GM18499 (cell line): ENCODE data around the gene BPIFB3.

ENCODE experiments used
- ATAC-seq: cut with Tn5 transposase; IDR thresholded peaks from one replicate; pipeline ENCODE4 v1.9.1; 2021; ENCODE audit warnings: moderate number of reproducible peaks; ENCODE audit not compliant: insufficient read depth, unreplicated experiment

BPIFB3 gene, protein sequence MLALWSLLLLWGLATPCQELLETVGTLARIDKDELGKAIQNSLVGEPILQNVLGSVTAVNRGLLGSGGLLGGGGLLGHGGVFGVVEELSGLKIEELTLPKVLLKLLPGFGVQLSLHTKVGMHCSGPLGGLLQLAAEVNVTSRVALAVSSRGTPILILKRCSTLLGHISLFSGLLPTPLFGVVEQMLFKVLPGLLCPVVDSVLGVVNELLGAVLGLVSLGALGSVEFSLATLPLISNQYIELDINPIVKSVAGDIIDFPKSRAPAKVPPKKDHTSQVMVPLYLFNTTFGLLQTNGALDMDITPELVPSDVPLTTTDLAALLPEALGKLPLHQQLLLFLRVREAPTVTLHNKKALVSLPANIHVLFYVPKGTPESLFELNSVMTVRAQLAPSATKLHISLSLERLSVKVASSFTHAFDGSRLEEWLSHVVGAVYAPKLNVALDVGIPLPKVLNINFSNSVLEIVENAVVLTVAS

DNA sequence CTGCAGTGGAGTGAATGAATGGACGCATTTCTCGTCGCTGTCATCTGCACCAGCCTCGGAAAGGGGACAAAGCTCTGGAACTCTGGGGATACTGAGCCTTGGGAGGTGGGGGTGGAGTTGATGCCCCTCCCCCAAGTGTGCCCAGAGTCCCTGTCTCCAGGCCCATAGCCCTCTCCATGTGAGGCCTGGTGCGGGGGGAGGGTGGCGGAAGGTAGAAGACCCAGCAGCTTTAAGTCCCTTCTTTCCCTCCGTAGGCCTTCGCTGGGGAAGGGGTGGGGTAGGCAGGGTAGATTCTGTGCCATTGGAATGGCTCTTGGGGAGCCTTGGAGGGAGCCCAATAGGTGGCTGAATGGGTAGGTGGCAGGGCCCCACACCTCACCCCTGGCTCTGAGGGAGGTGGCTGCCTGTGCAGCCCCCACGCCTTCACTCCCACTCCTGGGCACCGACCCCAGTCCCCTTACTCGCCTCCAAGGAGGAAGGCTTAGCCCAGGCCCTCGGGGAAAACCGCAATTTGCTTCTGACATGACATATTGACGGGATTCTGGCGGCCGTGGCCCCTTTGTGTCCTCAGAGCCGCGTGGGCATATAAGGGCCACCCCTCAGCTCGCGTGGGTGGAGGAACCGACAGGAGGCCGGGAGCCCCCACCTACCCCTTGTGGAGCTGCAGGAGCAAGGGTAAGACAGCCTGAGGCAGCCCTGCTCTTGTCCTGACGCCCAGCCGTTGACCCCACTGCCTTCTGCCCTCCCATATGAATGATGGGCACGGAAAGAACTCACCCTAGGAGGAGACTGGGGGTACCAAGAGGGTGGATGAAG lies at the start of gene BPIFB3:
Gene BPIFB3, plus strand, starts transcription at position 613 of the 816 bp plus-strand sequence. CDS start 1,533 bp downstream, outside the sequence.
- ATAC-seq = no peak

DNA sequence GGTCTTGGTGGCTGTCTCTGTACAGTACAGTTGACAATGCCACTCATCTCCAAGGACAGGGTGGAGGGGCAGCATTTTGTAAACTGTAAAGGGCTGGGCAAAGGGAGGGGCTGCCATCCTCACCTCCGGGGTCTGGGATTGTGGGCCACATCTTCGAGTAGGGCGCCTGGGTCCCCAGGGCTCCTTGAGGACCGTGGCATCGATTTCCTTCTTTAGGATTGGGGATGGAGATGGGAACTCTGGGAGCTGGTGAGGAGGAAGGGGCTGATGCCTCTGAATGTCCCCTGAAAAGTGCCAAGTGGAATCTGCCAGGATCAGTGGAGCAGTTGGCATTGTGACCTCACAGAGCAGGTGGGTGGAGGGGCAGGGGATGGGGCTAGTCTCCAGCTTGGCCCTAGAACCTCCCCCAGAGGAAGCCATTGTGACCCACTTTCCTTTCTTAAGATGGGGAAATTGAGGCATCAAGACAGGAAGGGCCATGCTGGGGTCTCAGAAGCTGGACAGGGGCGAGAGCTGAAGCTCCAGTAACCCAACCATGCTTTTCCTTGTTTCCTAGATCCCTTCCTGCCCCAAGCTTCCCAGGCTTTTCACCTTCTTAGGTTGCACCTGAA lies 49.5 kb upstream of the BPIFB3 start, which contains the start of gene SUN5:
Gene SUN5, minus strand, starts transcription at position 293 of the 611 bp plus-strand sequence. Its CDS starts 93 bp downstream, at position 200.
- no peak for ATAC-seq

DNA sequence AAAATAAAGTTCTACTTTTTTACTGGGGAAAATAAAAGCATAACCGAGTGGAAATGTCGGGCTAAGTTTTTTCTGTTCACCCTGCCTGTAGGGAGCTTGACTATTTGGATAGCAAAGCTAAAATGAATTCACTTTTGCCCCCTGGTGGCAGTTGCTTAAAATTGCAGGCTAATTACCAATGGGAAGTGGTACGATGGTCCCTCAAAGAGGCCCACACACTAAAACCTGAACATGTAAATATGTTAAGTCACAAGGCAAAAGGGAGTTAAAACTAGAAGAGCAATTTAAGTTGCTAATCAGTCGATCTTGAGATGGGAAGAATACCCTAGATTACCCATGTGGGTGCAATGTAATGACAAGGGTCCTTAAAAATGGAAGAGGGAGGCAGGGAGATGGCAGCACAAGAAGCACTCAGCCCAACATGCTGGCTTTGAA lies 48.6 kb upstream of the BPIFB3 start:
- ATAC-seq = no peak

DNA sequence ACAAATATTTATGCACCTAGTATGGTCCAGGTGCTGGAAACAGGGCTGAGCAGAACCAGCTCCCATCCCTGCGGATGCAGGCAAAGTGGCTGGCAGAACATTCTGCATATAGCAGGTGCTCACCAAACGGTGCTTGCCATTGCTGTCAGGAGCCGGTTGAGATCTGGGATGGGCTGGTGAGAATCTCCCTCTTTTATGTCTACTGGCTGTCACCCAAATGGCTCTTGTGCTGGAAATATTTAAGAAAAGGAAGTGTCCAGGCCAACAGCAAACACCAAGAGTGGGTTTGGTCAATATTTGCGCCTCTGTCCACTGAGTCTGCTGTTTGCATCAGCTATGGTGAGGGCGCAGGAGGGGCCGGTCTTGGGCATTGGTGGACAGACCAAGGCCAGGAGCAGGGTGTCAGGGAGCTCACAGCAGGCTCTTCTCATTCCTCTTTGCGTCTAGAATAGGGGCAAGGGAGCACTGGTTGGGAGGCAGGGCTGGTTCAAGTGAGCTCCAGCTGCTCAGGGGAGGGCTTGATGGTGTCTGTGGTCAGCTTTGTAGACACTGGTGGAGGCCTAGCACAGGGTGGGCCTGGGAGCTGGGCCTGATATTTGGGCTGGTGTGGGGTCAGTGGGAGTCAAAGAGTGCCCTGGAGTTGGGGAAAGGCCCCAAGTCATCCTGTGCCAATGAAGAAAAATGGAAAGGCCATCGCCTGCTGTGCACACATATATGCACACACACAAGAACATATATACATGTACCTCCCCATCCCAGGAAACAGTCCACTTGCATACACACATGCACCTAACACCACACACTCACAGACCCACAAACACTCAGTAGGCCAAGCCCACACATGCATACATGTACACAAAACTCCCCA lies 47.6 kb upstream of the BPIFB3 start:
- ATAC-seq = no peak

DNA sequence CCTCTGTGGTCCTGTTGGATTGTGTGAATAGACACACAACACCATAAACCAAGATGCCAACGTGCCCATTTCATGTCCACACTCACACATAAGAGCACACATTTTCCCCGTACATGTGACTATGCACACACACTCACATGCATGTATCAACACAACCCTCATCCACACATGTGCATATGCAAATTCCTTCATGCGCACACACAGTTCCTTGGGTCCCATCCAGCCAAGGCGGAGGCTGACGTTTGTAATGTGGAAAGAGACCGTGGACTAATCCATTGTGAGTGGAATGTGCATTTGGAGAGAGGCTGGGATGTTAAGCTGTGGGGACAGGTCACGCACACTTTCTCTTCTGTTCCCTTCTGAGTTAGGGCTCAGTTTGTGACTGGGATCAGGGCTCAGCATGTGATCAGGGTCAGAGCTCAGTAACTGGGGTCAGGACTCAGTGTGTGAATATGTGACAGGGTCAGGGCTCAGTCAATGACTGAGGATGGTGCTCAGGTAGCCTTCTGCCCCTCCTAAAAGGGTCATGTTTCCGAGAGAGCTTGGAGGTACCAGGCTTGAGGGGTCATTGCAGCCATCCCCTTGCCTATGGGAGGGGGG lies 46.8 kb upstream of the BPIFB3 start:
- ATAC-seq = no peak

DNA sequence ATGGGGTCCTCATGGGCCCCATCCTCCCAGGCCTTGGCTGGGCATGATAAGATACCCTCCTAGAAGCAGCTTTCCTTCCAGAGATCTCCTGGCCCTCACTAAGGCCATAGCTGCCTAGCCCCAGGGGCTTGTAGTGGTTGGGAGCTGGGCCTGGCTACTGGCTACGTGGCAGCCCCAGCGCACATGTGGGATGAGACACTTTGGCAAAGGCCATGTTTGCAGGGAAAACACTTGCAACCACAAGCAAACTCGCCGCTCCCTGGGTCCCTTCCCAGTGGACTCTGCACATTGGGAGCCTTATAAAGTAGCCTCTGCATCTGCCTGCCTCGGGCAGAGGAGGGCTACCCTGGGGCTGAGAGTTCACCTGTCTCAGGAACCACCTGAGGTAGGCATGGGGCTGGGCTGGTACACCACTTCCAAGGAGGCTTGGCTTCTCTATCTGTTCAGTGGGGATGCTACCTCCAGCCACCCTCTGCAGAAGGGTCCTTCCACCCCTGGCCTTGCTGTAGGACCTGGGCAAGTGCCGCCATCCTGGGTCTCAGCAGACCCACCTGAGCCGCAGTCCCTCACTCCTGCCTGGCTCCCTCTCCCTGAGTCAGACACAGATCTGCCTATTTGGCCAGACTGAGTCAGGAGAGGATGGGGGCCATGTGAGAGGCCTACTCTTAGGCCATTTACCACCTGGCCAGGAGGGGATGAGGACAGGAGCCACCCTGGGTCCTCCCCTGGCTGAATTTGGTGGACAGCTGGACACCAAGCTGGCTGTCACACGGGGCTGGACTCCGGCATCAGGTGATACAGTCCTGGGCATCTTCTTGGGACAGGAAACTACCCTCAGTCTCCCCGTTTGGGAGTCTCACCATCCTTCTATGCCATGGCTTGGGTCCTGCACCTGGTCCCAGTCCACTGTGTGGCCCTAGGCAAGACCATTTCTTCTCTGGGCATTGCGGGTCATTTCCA lies 46.0 kb upstream of the BPIFB3 start, which contains the start of gene BPIFB2:
Gene BPIFB2, plus strand, starts transcription at position 329 of the 960 bp plus-strand sequence. CDS start 871 bp downstream, outside the sequence.
- ATAC-seq = no peak

DNA sequence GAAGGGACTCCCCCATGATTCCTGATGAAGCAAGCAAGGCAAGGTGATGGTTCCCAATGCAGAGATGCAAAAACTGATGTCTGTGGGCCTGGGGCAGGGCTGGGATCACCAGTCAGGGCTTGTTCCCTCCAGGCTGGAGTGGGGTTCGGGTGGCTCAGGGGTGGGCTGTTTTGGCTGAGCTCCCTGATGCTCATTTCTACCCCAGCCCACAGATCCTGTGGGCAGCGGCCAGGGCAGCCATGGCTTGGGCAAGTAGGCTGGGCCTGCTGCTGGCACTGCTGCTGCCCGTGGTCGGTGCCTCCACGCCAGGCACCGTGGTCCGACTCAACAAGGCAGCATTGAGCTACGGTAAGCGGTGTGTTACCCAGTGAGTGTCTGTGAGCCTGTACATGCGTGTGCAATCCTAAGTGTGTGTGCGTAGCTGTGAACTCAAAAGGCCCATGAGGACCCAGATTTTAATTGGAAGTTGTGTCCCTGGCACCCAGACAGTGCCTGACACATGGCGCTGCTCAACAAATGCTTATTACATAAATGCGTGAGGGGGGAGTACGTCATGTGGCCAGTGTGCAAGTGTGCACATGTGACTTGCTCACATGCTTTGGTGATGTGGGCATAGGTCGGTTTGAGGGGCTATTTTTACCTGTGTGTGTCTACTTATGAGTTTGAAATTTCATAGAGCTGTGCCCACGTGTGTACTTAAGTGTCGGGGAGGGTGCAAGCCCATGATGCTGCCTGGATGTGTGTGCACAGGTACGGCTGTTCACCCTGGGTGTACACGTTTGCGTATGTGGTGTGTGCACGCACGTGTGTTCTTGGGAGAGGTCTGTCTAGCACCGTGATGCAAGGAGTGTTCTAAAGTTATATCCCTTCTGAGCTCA lies 45.1 kb upstream of the BPIFB3 start:
- no peak for ATAC-seq

DNA sequence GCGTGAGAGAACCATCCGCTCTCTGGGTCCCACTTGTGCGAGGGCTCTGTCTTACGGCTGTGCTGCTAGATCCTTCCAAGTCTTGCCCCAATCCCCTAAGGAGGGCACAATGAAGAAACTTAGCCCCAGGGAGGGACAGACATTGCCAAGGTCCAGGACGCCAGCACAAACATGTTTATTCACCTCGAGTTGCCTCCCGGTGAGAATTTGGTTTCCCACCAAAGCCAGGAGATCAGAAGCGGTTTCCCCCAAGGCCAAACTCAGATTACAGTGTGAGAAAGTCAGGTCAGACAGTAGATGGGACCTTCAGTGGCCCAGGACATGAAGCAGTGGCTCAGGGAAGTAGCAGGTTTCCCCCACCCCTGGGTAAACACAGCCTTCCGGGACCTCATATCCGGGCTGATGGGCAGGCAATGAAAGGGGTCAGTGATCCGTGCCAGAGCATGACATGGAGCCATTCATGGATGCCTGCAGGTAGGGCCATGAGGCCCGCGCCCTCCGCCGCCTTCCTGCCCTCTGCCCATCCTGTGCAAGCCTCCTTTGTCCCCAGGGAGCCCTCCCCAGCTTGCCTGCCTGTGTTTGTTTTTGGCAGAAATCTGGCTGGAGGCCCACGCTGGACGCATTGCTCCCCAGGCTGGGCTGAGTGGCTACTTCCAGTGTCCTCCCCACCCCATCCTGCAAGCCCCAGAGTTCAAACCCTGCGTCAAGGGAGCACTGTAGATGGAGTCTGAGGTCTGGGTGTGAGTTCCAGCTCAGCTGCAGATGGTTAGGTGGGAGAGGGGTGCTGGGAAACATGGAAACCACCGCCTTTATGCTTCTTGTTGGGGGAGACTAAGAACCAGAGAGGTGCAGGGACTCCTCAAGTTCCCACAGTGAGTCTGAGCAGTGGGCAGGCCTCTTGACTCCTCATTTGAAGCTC lies 44.2 kb upstream of the BPIFB3 start:
- no peak for ATAC-seq

DNA sequence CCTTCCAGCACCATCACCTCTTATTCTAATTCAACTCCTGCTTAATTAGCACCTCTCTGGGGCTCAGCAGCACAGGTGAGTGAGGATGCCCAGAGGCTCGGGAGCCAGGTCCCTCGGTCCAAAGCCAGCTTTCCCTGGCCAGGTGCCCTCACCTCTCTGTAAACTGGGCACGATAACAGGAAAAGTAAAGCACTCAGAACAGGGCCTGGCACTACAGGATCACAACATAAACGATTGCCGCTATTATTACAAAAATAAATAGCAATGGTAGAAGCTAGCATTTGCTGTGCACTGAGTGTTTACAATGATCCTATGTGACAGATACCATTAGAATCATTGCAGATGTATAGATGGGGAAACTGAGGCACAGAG lies 43.6 kb upstream of the BPIFB3 start:
- ATAC-seq = no peak

DNA sequence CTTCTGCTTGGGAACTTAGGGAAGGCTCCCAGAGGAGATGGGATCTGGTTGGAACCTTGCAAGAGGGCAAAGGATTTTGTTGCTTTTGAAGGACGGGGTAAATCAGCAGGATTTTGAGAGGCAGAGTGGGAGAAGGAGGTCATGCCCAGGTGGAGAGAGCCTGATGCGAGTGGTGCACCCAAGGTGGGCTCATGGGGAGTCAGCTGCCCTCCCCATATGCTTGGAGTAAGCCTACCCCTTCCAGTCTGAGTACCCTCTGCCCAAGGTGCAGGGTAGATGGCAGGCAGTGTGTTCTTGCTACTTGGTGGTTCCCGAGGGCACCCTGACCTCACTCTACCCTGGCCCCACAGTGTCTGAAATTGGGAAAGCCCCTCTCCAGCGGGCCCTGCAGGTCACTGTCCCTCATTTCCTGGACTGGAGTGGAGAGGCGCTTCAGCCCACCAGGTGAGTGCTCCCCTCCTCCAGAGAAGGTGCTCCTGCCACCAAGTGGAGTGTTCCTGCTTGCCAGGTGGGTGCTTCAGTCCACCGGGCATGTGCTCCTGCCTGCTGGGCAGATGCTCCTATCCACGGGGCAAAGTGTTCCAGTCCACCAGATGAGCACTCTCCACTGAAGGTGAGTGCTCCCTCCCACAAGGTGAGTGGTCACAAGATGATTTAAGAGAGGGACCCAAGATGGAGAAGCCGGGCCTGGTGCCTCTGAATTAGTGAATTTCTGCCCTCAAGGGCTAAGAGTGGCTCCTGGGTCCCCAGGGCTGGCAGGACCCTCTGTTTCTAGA lies 42.8 kb upstream of the BPIFB3 start:
- ATAC-seq = no peak

DNA sequence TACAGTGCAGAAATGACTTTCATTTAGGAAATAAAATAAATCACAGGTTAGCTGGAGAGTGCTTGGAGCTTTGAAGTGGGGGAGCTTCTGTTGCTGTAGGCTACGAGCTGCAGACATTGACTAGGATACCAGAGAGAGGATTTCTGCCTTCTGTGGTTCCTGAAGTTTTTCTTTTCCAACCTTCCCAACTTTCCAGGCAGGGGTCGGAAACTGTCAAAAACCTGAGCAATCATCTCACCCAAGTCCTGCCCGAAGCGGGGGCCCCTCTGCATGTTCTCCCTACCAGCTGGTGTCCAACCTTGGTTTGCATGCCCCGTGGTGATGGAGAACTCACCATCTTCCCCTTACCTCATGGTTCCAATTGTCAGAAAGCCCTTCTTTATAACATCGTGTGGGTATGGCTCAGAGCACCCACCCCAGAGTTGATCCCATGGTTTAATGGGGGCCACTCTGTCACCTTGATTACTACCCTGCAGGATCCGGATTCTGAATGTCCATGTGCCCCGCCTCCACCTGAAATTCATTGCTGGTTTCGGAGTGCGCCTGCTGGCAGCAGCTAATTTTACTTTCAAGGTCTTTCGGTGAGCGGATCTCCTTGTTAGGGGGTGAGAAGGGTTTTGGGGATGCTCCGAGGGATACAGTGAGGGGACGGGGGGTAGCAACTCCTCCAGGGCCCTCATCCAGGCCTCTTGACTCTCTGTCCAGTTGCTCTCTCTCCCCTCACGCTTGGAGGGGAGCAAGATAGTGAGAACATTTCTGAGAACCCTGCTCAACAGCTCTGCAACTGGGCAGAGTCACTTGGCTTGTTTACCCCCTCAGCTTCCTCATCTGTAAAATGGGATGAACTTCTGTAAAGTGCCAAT lies 41.1 kb upstream of the BPIFB3 start:
- ATAC-seq = no peak

DNA sequence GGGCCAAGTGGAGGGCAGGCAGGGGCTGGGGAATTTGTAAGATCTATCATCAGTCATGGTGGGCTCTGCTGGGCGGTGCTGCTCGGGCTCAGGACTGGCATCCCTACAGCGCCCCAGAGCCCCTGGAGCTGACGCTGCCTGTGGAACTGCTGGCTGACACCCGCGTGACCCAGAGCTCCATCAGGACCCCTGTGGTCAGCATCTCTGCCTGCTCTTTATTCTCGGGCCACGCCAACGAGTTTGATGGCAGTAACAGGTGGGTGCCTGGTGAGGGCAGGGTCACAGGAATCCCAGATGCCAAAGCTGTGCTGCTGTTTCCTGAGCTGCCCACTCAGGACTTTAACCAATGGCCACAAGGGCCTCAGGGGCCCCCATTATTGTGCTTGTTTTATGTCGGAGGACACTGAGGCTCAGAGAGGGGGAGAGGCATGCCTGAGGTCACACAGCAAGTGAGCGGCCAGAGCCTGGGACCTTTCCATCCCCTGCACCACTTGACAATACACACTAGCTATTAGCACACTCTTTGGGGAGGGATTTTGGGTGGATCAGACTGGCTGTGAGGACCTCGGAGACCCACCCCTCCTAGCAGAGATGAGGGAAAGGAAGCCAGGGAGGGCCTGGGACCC lies 39.9 kb upstream of the BPIFB3 start:
- no peak for ATAC-seq

DNA sequence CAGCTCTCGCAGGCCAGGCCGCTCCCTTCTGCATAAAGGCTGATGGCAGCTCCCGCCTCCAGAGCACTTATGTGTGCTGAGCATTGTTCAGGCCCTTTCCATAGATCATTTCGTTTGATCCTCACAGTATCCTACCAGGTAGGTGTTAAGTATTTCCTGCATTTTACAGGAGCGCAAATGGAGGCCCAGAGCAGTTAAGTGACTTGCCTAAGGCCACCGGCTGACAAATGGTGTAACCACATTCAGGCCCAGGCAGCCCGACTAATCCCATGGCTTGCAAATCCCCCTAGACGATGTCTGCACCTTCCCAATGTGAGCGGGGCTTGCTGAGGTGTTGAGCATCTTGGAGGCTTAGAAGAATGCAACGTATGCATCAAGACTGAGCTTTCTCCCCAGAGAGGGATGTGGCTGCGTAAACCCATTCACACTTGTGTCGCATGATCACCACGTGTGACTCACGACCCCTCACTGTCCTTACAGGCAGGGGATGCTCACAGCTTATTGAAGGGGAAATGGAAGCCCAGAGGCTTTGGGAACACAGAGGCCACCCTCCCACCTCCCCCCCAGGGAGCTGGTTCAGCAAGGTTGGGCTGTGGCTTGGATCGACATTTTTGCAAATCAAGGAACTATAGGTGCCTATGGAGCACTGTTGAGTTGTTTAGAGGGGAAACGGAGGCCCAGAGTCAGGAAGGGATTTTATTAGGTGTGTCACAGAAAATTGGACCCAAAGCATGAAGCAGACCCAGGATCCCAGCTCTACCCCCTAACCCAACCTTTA lies 39.2 kb upstream of the BPIFB3 start:
- ATAC-seq = no peak
